ENCODE results near the gene TRIM37. TPM values are rescaled to one million over a fixed set of nuclear protein-coding genes. Genes with fewer than 3 reads are reported as not detected.
A peak's percentile ranks its signal among the peaks of the same experiment; 100 is the strongest.

TRIM37 gene
- total and polyA plus RNA-seq, 2 donors (not counting 1 experiment from before 2014, with no cell fraction given): 5.1 to 28.3 TPM

DNA sequence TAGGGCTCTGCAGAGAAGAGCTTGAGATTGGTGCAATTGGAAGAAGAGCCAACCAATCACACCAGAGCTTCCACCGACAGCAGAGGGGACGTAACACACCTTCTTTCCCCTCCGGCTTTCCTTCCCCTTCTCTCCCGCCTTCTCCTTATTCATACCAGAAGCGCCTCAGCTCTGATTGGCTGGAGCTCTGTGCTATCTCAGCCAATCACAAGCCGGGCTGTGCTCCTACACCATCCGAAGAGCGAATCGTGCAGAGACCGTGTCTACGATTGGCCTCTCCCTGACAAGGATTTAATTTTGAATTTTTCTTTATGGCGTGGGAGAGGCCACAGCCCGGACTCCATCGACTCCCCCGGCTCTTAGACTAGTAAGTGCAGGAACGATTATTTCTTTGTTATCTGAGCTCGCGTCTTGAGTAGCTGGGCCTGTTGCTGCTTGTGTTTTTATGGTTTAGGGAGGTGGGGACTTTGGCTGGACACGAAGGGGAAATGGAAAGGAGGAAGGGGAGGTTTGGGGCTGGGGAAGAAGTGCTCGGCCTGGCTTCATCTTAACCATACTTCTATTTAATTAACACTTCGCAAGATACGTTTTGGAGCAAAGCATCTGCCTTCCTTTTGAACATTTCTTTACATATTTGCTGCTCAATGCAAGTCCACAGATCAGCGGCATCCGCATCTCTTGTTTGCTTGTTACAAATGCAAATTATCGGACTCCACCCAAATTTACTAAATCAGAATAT is 48.9 kb upstream of the TRIM37 start, which contains the start of gene PRR11:
Gene PRR11 (plus strand): TSS at position 308 of the 739 bp plus-strand sequence. CDS start 14,007 bp downstream, outside the sequence.
- H4K20me1 ChIP-seq (ENCODE audit: control insufficient read depth, insufficient read depth, low read length, poor library complexity, severe bottlenecking): no peaks in the 10 kb centered on the region
- peak; percentile 99 for TF ChIP-seq EZH2 (IDR thresholded peaks at IDR 0.05; ENCODE audit: borderline replicate concordance, insufficient read depth, low read depth, low read length, poor library complexity, severe bottlenecking)
- TF ChIP-seq, protein P1, sequence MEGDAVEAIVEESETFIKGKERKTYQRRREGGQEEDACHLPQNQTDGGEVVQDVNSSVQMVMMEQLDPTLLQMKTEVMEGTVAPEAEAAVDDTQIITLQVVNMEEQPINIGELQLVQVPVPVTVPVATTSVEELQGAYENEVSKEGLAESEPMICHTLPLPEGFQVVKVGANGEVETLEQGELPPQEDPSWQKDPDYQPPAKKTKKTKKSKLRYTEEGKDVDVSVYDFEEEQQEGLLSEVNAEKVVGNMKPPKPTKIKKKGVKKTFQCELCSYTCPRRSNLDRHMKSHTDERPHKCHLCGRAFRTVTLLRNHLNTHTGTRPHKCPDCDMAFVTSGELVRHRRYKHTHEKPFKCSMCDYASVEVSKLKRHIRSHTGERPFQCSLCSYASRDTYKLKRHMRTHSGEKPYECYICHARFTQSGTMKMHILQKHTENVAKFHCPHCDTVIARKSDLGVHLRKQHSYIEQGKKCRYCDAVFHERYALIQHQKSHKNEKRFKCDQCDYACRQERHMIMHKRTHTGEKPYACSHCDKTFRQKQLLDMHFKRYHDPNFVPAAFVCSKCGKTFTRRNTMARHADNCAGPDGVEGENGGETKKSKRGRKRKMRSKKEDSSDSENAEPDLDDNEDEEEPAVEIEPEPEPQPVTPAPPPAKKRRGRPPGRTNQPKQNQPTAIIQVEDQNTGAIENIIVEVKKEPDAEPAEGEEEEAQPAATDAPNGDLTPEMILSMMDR (IDR thresholded peaks at IDR 0.05): no peak
- ATAC-seq (ENCODE audit: low read depth) (peak; percentile 85), DNase-seq (no peak)
- H3K27ac ChIP-seq (ENCODE audit: low read length in 2 of 2): peak within 1 kb of the TSS; percentile 50 to 79
- intact Hi-C loops (cut with micrococcal nuclease): loop anchor here (1.0 to 5.0 kb wide), 4 partner anchors 49 to 637 kb away; partner anchors contain the start of genes PTRH2, SMG8, TRIM37 and VMP1
- no peaks in the 10 kb centered on the region for H3K27me3 Mint-ChIP-seq
- peak within 1 kb of the TSS; percentile 62 to 98 (median 96) for H3K4me3 ChIP-seq (ENCODE audit: control extremely low read depth in 1 of 5, extremely low read depth in 1 of 5, insufficient read depth in 1 of 5, low read depth in 2 of 5, low read length in 4 of 5)
- WGBS (ENCODE audit: insufficient coverage): 0% methylated on average over 21 of the region's 25 CpGs
- peak within 1 kb of the TSS; percentile 90 for H3K4me2 ChIP-seq (replicated peaks; ENCODE audit: low read depth, low read length, poor library complexity, severe bottlenecking)
- CTCF ChIA-PET: interaction anchor here (1.0 to 1.6 kb wide), 4 partner anchors 11 to 151 kb away, joined by 3 to 10 read pairs (median 4); partner anchors contain the start of genes GDPD1 and TRIM37
- H3K79me2 ChIP-seq (ENCODE audit: control insufficient read depth, insufficient read depth, low read length): peaks cover 55% of the 10 kb centered on the region
- H3K9me3 ChIP-seq (ENCODE audit: control extremely low read depth in 1 of 3, control insufficient read depth in 2 of 3, insufficient read depth in 1 of 3, low read length in 2 of 3): no peaks in the 10 kb centered on the region
- peak within 1 kb of the TSS; percentile 97 for H2AFZ ChIP-seq (ENCODE audit: insufficient read depth, low read depth, low read length, poor library complexity, severe bottlenecking)
- H3K4me3 Mint-ChIP-seq: no peak within 1 kb of the TSS
- peaks cover 13% of the 10 kb centered on the region for H3K4me1 Mint-ChIP-seq
- H3K27me3 ChIP-seq (replicated peaks in 1 of 4; ENCODE audit: control extremely low read depth in 1 of 4, control insufficient read depth in 3 of 4, insufficient read depth in 4 of 4, low read length in 3 of 4): no peaks in the 10 kb centered on the region
- peaks cover 9 to 15% of the 10 kb centered on the region in 2 donors for H3K4me1 ChIP-seq (ENCODE audit: control insufficient read depth in 2 of 2, insufficient read depth in 2 of 2, low read length in 2 of 2)
- POLR2A ChIA-PET: interaction anchor here (0.5 to 1.1 kb wide), 6 partner anchors 12 to 1149 kb away, joined by 3 to 6 read pairs (median 4); partner anchors contain the start of genes SRSF1 and TRIM37
- no peaks in the 10 kb centered on the region for H3K36me3 ChIP-seq (replicated peaks in 1 of 2; ENCODE audit: control extremely low read depth in 1 of 2, control insufficient read depth in 1 of 2, extremely low read depth in 1 of 2, insufficient read depth in 2 of 2, low read length in 1 of 2)
- H3K9ac ChIP-seq (ENCODE audit: low read length): peak within 1 kb of the TSS; percentile 92
- H3K9me3 Mint-ChIP-seq (ENCODE audit: insufficient read depth): no peaks in the 10 kb centered on the region
- H3K27ac Mint-ChIP-seq: no peak within 1 kb of the TSS

Data from B cell (primary cell).